GM12874 (cell line): ENCODE data around the gene GNPAT.

Experiments used
- TF ChIP-seq, protein P1 (sequence below): IDR thresholded peaks from 2 replicates; pipeline ENCODE4 v1.5.1; 2011; ENCODE audit warnings: low read depth, mild to moderate bottlenecking, control low read depth, low read length, moderate library complexity; ENCODE audit not compliant: insufficient read depth

GNPAT gene

DNA sequence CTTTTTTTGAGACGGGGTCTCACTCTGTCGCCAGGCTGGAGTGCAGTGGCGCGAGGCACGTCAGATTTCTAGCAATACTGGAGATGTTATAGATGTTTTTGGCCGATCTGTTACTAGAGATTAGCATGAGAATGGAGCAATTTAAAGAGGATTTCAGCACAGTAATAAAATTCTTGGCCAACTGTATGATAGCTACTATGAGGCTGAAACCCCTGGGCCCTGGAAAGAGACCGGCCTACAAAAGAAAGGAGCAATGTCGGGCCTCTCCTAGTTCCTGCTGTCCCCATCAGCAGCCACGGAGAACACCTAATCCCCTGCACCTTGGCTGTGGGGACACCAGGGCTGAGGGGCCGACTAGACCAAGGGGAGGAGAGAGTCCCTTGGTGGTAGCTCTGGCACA lies 9.5 kb upstream of the GNPAT start:
- TF ChIP-seq, protein P1, sequence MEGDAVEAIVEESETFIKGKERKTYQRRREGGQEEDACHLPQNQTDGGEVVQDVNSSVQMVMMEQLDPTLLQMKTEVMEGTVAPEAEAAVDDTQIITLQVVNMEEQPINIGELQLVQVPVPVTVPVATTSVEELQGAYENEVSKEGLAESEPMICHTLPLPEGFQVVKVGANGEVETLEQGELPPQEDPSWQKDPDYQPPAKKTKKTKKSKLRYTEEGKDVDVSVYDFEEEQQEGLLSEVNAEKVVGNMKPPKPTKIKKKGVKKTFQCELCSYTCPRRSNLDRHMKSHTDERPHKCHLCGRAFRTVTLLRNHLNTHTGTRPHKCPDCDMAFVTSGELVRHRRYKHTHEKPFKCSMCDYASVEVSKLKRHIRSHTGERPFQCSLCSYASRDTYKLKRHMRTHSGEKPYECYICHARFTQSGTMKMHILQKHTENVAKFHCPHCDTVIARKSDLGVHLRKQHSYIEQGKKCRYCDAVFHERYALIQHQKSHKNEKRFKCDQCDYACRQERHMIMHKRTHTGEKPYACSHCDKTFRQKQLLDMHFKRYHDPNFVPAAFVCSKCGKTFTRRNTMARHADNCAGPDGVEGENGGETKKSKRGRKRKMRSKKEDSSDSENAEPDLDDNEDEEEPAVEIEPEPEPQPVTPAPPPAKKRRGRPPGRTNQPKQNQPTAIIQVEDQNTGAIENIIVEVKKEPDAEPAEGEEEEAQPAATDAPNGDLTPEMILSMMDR = no peak

DNA sequence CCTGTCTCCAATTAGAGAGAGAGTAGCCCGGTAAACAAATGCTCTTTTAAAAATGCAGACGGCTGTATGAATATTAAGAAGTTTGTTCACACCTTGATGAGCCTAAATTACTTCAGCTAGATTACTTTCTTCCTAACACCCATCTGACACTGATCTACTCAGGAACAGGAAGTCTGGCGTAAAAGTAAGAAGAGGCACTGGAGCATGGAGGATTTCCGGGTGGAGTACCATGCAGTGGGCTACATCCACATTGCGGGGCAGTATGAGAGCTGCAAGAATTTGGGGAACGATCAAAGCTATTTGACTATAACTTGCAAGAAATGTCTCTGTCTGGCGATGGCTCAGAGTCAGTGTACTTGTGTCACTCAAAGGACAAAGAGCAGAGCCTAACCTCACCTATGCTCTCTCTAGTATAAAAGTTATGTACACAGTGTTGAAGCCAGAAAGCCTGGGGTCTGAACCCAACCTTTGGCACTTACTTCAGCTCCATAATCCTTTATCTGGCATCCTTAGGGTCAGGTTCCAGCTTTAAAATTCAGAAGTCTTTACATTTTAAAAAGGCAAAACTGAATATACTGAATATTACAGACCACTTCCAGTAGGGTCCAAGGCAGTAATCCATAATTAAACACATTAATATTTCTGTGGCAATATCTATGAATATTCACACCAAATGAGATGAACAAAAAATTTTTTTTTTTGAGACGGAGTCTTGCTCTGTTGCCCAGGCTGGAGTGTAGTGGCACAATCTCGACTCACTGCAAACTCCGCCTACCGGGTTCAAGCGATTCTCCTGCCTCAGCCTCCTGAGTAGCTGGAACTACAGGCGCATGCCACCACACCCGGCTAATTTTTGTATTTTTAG lies 7.9 kb upstream of the GNPAT start:
- TF ChIP-seq, protein P1 = no peak

DNA sequence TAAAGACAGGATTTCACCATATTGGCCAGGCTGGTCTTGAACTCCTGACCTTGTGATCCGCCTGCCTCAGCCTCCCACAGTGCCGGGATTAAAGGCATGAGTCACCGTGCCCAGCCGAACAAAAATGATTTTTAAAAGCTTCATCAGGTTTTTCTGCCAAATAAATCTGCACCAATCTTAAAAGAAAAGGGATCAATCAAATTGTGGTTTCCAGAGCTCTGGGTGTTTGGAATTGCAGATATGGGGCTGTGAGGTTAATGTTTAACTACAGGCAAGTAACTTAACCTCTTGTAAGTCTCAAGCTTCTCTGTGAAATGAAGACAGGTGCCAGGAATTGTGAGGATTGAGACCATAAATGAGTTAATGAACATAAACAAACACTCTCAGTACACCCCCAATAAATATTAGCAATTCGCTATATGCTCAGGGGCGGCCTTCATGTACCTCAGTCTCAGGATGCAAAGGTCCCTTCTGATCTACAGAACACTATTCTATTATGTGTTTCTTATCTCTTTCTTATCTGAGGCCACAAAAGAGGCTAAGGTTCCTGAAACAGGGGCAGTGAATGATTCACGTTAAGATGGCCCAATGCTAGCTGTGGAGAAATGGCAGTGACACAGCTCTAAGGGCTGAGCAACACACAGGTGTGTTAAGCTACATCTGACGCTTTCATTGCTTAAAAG lies 7.1 kb upstream of the GNPAT start:
- TF ChIP-seq, protein P1 = no peak

DNA sequence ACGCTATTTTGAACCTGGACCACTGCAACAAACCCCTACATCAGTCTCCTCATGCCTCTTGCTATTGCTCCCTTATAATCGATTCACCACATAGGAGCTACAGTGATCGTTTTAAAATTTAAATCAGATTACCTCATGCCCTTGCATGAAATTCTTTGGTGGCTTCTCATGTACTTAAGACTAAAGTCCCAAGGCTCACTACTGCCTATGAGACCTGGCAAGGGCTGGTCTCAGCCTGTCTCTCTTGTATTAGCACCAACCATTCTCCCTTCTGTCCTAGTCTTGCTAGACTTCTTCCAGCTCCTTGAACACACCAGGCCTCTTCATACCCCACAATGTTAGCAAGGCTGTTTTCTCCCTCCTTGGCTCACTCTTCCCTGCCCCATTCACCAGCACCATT lies 6.5 kb upstream of the GNPAT start:
- TF ChIP-seq, protein P1 = no peak

DNA sequence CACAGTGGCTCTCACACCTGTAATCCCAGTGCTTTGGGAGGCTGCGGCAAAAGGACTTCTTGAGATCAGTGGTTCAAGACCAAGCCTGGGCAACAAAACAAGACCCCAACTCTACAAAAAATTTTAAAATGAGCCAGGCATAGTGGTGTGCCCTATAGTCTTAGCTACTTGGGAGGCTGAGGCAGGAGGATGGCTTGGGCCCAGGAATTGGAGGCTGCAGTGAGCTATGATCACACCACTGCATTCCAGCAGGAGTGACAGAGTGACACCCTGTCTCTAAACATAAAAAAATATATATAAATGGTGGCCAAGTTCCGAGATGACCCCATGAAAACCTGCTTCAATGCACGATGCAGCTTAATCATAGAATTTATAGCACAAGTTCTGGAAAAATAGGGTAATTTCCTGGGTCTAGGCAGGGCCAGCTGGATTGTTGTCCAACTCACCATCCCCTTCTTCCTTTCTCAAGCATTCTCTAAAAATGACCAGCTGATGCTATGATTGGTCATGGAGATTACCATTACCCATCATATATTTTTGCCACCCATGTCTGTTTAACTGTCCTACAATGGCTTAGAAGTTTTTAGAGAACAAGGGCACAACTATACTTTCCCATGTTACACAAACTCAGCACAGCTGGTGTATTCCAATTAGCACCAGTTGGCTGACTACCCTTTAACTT lies 5.3 kb upstream of the GNPAT start:
- TF ChIP-seq, protein P1 = no peak

DNA sequence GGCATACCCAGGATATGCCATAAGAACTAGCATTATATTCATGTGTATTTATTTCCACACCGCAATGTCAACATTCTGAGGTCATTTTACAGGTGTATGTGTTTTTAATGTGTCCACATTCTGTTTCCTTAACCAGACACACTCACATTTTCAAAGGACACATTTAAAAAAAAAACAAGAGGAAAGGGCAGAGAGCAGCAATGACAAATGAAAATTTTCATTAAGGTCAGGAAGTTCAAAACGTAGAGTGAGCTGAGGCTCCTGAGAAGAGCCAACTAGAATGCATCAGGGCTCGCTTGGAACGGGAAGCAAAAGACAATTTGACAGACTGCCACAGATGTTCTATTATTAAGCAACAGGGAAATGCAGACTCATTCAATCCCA lies 4.8 kb upstream of the GNPAT start:
- TF ChIP-seq, protein P1 = no peak

DNA sequence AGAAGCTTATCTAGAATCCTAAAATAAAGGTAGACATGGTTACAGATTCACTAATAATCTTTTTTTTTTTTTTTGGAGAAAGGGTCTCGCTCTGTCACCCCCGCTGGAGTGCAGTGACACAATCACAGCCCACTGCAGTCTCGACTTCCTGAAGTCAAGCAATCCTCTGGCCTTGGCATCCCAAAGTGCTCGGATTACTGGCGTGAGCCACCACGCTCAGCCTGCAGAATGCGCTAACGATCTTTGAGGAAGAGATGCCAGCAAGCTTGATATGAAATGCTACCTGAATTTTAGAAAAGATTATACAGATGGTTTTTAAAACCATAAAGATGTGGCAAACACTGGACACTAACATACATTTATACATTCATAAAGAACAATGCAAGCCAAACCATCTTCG lies 4.1 kb upstream of the GNPAT start:
- TF ChIP-seq, protein P1 = no peak
